ENCODE measurements around the gene UPP1.

DNA sequence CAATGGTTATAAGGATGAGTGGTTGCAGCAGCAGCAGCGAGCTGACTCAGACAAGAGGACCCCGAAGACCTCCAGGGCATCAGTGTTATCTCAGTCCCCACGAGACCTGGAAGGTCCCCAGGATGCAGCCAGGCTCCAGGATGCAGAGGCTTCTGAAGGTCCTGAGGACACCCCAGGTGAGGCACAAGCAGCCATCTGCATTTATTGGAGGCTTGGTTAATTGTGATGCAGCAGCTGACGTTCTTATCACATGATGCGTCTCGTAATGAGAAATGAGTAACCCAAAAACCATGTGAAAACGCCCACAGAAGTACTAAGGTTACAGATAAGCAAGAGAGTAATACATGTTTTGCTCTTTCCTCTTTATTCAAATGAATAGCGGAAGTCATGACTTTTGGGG, 36.3 kb upstream of the UPP1 start:
- TF ChIP-seq, protein P1, sequence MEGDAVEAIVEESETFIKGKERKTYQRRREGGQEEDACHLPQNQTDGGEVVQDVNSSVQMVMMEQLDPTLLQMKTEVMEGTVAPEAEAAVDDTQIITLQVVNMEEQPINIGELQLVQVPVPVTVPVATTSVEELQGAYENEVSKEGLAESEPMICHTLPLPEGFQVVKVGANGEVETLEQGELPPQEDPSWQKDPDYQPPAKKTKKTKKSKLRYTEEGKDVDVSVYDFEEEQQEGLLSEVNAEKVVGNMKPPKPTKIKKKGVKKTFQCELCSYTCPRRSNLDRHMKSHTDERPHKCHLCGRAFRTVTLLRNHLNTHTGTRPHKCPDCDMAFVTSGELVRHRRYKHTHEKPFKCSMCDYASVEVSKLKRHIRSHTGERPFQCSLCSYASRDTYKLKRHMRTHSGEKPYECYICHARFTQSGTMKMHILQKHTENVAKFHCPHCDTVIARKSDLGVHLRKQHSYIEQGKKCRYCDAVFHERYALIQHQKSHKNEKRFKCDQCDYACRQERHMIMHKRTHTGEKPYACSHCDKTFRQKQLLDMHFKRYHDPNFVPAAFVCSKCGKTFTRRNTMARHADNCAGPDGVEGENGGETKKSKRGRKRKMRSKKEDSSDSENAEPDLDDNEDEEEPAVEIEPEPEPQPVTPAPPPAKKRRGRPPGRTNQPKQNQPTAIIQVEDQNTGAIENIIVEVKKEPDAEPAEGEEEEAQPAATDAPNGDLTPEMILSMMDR (IDR thresholded peaks at IDR 0.05), result no peak
- no peak for TF ChIP-seq POLR2AphosphoS5 (IDR thresholded peaks at IDR 0.05; ENCODE audit: insufficient read depth in 1 of 2, low read depth in 1 of 2)
